ENCODE data around the gene FOXL3. TPM values are rescaled to one million over a fixed set of nuclear protein-coding genes. Genes with fewer than 3 reads are reported as not detected.

FOXL3 gene
- total RNA-seq, 1 experiment from 2014 or later, result not detected

- ChIA-PET POLR2A (no interaction called here), CTCF (no interaction called here)
- Histone ChIP-seq H3K9me3 (ENCODE audit: control insufficient read depth, insufficient read depth, low read depth, low read length) (no peaks in the 10 kb centered on the region), H3K4me1 (ENCODE audit: control insufficient read depth, insufficient read depth, low read length) (peaks cover 6% of the 10 kb centered on the region; the same call in 1 of the 2 replicates), H3K4me3 (ENCODE audit: low read depth in 2 of 2, low read length in 2 of 2) (no peak overlapping the region), H3K27ac (ENCODE audit: low read length) (no peak overlapping the region), H3K27me3 (ENCODE audit: control insufficient read depth, insufficient read depth, low read length) (peaks cover 22% of the 10 kb centered on the region), H3K36me3 (ENCODE audit: control insufficient read depth, insufficient read depth, low read length) (no peaks in the 10 kb centered on the region)
- in situ Hi-C loops (cut with HindIII; ENCODE audit: low pct_unique_long_range_greater_than_20kb, low sequenced_read_pairs) (no loop called here), intact Hi-C loops (cut with micrococcal nuclease; ENCODE audit: unreplicated experiment) (no loop called here)
- BruUV-seq (replicated peaks), result no TSS peak
- ATAC-seq (no peak), DNase-seq (ENCODE audit: low read depth, low spot score) (no peak)
- TF ChIP-seq POLR2AphosphoS5 (IDR thresholded peaks at IDR 0.05; ENCODE audit: low read depth, low read length) (no peak), TCF7L2 (IDR thresholded peaks at IDR 0.05; ENCODE audit: low read depth, low read length) (no peak)
- TF ChIP-seq, protein P1, sequence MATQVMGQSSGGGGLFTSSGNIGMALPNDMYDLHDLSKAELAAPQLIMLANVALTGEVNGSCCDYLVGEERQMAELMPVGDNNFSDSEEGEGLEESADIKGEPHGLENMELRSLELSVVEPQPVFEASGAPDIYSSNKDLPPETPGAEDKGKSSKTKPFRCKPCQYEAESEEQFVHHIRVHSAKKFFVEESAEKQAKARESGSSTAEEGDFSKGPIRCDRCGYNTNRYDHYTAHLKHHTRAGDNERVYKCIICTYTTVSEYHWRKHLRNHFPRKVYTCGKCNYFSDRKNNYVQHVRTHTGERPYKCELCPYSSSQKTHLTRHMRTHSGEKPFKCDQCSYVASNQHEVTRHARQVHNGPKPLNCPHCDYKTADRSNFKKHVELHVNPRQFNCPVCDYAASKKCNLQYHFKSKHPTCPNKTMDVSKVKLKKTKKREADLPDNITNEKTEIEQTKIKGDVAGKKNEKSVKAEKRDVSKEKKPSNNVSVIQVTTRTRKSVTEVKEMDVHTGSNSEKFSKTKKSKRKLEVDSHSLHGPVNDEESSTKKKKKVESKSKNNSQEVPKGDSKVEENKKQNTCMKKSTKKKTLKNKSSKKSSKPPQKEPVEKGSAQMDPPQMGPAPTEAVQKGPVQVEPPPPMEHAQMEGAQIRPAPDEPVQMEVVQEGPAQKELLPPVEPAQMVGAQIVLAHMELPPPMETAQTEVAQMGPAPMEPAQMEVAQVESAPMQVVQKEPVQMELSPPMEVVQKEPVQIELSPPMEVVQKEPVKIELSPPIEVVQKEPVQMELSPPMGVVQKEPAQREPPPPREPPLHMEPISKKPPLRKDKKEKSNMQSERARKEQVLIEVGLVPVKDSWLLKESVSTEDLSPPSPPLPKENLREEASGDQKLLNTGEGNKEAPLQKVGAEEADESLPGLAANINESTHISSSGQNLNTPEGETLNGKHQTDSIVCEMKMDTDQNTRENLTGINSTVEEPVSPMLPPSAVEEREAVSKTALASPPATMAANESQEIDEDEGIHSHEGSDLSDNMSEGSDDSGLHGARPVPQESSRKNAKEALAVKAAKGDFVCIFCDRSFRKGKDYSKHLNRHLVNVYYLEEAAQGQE (IDR thresholded peaks at IDR 0.05; ENCODE audit: insufficient read depth in 1 of 2, low read depth in 2 of 2, low read length in 1 of 2), result no peak
- TF ChIP-seq, protein P2, sequence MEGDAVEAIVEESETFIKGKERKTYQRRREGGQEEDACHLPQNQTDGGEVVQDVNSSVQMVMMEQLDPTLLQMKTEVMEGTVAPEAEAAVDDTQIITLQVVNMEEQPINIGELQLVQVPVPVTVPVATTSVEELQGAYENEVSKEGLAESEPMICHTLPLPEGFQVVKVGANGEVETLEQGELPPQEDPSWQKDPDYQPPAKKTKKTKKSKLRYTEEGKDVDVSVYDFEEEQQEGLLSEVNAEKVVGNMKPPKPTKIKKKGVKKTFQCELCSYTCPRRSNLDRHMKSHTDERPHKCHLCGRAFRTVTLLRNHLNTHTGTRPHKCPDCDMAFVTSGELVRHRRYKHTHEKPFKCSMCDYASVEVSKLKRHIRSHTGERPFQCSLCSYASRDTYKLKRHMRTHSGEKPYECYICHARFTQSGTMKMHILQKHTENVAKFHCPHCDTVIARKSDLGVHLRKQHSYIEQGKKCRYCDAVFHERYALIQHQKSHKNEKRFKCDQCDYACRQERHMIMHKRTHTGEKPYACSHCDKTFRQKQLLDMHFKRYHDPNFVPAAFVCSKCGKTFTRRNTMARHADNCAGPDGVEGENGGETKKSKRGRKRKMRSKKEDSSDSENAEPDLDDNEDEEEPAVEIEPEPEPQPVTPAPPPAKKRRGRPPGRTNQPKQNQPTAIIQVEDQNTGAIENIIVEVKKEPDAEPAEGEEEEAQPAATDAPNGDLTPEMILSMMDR (IDR thresholded peaks at IDR 0.05), result no peak
Measured at GRCh38 chr7:285731-286130, 4.2 kb upstream of the FOXL3 start.

DNA sequence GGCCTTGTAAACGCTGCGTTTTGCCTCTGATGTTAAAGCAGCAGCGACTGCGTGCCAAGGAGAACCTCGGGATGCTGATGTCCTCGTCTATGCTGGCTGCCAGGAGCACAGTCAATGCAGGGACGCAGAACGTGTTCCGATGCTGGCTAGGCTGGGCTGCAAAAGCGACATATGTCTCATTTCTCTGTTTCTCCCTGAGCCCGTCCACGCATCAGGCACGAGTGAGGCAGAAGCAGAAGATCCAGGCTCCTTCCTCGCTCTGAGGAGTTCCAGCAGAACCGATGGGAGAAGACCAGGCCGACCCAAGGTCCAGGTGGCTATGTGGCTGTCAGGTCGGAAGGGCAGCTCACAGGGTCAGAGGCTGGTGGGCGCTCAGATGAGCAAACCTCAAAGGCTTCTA is 3.7 kb upstream of the FOXL3 start:
- intact Hi-C loops (cut with micrococcal nuclease; ENCODE audit: unreplicated experiment) (no loop called here), in situ Hi-C loops (cut with HindIII; ENCODE audit: low pct_unique_long_range_greater_than_20kb, low sequenced_read_pairs) (no loop called here)
- TF ChIP-seq POLR2AphosphoS5 (IDR thresholded peaks at IDR 0.05; ENCODE audit: low read depth, low read length), result no peak
- TF ChIP-seq TCF7L2 (IDR thresholded peaks at IDR 0.05; ENCODE audit: low read depth, low read length), result no peak
- no peaks in the 10 kb centered on the region for H3K9me3 ChIP-seq (ENCODE audit: control insufficient read depth, insufficient read depth, low read depth, low read length)
- ChIA-PET CTCF (no interaction called here), POLR2A (no interaction called here)
- ATAC-seq (no peak), DNase-seq (ENCODE audit: low read depth, low spot score) (no peak)
- H3K4me3 ChIP-seq (ENCODE audit: low read depth in 2 of 2, low read length in 2 of 2), result no peak overlapping the region
- H3K27ac ChIP-seq (ENCODE audit: low read length), result no peak overlapping the region
- no peaks in the 10 kb centered on the region for H3K36me3 ChIP-seq (ENCODE audit: control insufficient read depth, insufficient read depth, low read length)
- no TSS peak for BruUV-seq (replicated peaks)
- peaks cover 6% of the 10 kb centered on the region; the same call in 1 of the 2 replicates for H3K4me1 ChIP-seq (ENCODE audit: control insufficient read depth, insufficient read depth, low read length)
- peaks cover 22% of the 10 kb centered on the region for H3K27me3 ChIP-seq (ENCODE audit: control insufficient read depth, insufficient read depth, low read length)

- BruUV-seq (replicated peaks), result no TSS peak
- Histone ChIP-seq H3K27me3 (ENCODE audit: control insufficient read depth, insufficient read depth, low read length) (peaks cover 33% of the 10 kb centered on the region), H3K4me1 (ENCODE audit: control insufficient read depth, insufficient read depth, low read length) (peaks cover 6% of the 10 kb centered on the region; the same call in 1 of the 2 replicates), H3K4me3 (ENCODE audit: low read depth in 2 of 2, low read length in 2 of 2) (no peak overlapping the region), H3K9me3 (ENCODE audit: control insufficient read depth, insufficient read depth, low read depth, low read length) (no peaks in the 10 kb centered on the region), H3K36me3 (ENCODE audit: control insufficient read depth, insufficient read depth, low read length) (no peaks in the 10 kb centered on the region), H3K27ac (ENCODE audit: low read length) (no peak overlapping the region)
- CTCF ChIA-PET, result no interaction called here
- ATAC-seq, result no peak
- in situ Hi-C loops (cut with HindIII; ENCODE audit: low pct_unique_long_range_greater_than_20kb, low sequenced_read_pairs), result no loop called here
- TF ChIP-seq, protein P1 (IDR thresholded peaks at IDR 0.05; ENCODE audit: insufficient read depth in 1 of 2, low read depth in 2 of 2, low read length in 1 of 2), result no peak
- TF ChIP-seq SIN3A (IDR thresholded peaks at IDR 0.05; ENCODE audit: borderline replicate concordance, insufficient read depth, low read depth, low read length), result no peak
- TF ChIP-seq, protein P2 (IDR thresholded peaks at IDR 0.05), result no peak
- TF ChIP-seq TCF7L2 (IDR thresholded peaks at IDR 0.05; ENCODE audit: low read depth, low read length), result no peak
- TF ChIP-seq POLR2AphosphoS5 (IDR thresholded peaks at IDR 0.05; ENCODE audit: low read depth, low read length), result no peak
- DNase-seq (ENCODE audit: low read depth, low spot score), result no peak
- intact Hi-C loops (cut with micrococcal nuclease; ENCODE audit: unreplicated experiment), result no loop called here
- POLR2A ChIA-PET, result no interaction called here
Measured at GRCh38 chr7:288671-289101, 1.3 kb upstream of the FOXL3 start.

All from Panc1 (cell line).